Endometrium (tissue), 2 donors: ENCODE results near the gene DIS3L.
"Not testable (repeated sequence)": the region's sequence is repeated elsewhere in the genome, so short reads cannot be mapped to it uniquely, and the experiment has no call there.

Experiments used
- FAIRE-seq: peaks from 2 replicates; lab custom pipeline; 2012; peaks lifted over from hg19 to GRCh38; lab: Jason Lieb, UNC
- donor health status: control.
- donor health status: control.

The DIS3L gene

DNA sequence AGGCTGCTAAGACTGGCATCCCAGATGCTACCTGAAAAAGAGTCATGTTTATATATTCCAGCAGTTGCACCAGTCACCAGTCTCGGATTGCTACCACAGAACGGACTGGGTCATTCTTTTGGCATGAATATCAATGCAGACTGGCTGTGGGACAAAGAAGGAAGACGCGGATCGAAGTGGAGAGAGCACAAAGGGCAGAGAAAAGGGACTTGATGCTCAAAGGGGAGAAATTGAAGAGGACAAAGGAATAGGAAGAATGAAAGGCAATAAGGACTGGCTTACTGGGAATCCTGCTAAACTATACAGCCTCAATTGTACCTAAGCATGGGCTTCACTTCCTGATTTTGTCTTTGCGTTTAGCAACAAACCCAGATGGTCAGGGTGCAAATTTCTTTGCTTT is 15.3 kb upstream of the DIS3L start:
- no peak for FAIRE-seq

DNA sequence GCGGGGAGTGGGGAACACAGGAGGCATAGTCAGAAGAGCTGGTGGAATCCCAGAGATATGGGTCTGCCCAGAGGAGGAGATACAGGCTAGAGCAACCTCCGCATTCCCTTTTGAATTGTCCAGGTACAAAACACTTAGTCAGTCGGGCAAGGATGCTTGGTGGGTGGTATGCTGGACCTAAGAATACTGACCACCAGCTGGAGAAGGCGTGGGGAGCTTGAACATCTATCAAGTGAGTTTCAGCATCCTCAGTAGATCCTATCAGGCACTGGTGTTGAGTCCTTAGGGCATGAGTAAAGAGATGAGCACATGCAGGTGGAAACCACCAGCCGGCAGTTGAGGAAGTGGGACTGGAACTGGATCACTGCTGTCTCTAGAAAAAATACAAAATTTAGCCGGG is 14.7 kb upstream of the DIS3L start:
- no peak for FAIRE-seq

DNA sequence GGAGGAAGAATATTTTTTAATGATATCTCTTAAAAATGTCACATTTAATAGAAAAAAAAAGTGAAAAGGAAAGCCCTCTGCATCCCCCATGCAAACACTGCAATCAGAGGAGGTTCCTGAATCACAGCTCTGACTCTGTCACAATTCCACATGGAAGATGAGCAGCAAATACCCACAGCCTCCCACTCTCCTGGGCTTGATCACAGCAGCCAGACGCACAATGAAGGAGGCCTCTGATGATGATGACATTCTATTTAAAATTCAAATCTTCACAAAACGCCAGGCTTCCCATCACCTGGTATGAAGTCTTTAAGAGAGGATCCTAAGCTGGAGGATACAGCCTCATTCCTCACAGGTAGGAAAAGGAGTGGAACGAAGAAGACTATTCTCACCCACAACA is 9.1 kb upstream of the DIS3L start:
- no peak for FAIRE-seq

DNA sequence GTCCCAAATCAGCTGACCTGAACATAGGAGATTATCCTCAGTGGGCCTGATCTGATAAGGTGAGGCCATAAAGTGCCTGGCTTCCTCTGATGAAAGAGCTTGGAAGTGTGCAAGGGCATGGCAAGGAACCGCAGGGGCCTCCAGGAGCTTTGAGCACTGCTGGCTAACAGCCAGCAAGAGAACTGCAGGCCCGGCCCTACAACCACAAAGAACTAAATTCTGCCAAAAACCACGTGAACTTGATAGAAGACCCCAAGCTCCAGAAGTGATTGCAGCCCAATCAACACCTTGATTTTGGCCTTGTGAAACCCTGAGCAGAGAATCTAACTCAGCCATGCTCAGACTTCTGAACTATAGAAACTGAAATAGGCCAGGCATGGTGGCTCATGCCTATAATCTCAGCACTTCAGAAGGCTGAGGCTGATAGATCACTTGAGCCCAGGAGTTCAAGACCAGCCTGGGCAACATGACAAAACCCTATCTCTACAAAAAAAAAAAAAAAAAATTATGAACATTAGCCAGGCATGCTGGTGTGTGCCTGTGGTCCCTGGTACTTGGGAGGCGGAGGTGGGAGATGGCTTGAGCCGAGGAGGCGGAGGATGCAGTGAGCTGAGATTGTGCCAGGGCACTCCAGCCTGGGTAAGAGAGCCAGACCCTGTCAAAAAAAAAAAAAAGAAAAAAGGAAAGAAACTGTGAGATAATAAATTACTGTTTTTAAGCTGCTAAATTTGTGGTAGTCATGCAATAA is 7.7 kb upstream of the DIS3L start:
- FAIRE-seq: no peak

DNA sequence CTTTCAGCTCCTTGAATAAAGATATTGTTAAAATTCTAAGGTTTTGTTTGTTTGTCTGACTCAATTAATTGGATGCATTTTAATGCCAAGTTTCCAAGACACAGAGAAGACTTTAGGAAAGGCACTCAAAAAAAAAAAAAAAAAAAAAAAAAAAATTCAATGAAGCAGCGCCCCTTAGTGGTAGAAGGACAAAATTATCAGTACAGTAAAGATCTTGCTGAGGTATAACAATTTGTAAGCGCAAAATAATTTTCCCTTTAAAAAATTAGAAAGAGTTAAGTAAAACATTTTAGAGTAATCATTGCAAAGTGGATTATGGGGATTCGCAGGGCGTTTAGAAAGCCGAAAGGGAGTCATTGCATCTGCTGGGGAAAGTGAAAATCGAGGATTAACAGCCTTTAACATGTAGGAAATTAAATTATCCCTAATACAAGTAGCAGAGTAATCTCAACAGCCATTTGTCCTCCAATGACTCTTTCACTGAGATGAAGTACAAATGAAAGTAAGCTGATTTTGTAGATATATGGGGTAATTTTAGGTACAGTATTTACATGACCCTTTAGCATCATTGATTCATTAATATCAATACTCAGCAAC is 5.8 kb upstream of the DIS3L start:
- peak; percentile 98 for FAIRE-seq

DNA sequence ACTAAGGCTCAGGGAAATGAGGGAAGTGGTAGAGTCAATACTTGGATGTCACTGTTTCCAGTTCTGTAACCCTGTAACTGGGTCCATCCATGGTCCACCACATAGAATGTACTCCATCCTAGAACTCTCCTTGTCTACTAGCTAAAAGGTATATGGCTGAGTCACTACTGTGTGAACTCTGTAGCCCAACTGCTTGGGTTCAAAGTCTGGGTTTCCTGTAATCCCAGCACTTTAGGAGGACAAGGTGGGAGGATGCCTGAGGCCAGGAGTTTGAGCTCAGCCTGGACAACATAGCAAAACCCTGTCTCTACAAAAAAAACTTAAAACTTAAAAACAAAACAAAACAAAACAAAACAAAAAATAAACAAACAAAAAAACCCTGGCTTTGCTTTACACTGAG is 5.3 kb upstream of the DIS3L start:
- FAIRE-seq: no peak

DNA sequence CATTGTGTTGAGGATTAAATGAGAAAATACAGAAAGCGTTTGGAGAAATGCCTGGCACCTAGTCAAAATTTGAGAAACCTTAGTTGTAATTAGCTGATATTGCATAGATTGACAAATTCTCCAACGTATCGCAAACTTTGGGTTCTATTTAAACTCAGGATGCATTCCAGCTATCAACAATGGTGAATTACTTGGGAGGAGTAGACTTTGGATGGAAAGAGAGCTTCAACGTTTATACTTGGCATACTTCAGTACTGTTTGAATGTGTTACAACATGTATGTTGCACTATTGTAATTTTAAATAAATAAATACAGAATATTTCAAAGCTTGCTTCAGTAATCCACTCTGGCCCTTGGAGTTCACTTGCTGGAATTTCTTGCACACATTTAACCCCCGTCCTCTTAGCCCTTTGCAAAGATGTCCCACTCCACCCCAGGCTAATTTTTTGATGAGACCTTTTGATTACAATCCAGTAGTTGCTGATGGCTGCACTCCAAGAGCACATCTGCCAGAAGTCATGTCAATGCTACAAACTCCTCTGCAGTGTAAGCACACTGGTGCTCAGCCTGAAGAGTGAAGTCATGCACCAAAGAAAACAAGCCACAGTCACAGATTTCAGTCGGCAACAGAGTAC is 4.7 kb upstream of the DIS3L start:
- no peak for FAIRE-seq

DNA sequence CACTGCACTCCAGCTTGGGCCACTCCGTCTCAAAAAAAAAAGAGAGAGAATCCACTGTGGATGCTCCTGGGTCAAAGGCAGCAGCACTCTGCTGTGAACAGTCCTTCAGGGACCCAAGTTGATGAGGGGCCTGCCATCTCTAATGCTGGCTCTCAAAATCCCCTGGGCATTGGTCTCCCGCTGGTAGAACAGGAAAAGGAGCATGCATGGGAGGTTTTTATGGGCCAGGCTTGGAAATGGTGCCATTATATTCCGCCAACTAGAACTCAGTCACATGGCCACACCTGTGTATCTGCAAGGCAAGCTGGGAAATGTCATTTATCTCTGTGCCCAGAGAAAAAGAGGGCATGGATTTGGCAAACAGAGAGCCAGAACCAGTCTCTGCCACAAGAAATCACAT is 3.4 kb upstream of the DIS3L start:
- no peak for FAIRE-seq

DNA sequence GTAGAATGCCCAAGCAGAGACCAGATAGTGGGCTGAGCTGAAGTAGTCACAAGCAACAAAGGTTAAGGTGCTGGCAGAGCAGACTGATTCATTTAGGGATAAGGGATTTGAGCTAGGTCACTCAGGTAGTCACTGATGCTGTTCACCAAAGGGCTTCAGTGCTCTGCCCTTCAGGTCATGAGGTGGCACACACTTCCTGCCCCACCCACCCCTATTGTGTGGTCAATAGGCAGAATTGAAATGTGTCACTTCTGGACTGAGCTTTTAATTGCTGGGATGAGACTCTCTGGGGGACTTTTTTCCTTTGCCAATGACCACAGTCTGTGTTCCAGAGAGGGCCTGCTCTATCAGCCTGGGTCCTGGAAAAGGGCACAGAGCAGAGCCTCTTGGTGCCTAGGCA is 2.9 kb upstream of the DIS3L start:
- FAIRE-seq: no peak

DNA sequence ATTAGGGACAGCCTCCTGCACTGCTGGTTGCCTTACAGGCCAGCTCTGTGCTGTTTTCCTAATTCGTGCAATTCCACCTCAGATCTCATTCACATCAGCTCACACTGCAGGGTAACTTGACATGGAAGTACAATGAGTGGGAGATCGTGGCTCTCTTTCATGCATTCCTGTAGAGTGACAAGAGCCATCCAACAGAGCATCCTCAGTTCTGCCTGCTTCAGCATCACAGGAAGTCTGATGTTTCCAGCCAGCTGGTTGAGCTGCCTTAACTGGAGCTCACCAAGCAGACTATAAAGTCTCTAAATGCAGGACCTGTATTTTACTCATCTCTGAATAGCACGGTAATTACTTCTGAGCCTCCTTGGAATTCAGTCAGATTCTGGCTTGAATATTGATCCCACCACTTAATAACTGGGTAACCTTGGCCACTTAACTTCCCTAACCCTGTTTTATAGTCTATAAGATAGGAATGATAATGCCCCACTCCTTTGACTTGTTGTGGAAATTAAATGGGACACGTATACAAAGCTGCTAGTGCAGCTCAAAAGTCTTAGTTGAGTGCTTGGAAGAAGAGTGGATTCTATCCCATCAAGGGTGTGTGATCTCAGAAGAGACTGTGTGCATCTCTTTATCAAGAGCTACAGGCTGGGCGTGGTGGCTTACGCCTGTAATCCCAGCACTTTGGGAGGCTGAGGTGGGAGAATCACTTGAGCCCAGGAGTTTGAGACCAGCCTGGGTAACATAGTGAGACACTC is 1.4 kb upstream of the DIS3L start:
- FAIRE-seq: no peak

DNA sequence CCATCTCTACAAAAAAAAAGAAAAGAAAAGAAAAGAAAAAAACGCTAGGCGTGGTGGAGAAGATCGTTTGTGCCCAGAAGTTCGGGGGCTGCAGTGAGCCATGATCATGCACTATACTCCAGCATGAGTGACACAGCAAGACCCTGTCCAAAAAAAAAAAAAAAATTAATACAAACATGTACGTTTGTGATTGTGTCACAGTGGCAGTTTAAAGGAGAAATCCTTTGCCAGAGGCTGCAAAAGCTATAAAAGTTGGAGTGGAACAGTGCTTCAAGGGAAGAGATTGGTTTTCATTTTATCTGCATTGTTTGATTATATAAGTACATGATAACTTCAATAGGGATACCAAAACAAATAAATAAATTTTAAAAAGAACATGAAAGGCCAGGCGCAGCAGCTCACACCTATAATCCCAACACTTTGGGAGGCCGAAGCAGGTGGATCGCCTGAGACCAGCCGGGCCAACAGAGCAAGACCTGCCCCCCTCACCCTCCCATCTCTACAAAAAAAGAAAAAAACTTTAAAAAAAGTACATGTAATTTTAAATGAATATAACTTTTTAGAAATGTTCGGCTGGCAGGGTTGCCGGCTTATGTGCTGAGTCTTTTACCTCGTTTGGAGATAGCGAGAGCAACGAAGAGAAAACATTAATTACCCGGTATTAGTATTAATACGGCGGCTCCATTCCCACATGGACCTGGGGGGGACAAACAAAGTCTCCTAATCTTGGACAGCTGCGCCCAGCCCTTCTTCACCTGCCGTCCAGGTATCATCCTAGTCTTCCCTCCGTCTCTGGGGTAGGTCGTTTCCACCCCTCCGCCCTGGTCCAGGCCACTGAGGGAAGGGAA is 573 bp upstream of the DIS3L start:
- FAIRE-seq: no peak

DNA sequence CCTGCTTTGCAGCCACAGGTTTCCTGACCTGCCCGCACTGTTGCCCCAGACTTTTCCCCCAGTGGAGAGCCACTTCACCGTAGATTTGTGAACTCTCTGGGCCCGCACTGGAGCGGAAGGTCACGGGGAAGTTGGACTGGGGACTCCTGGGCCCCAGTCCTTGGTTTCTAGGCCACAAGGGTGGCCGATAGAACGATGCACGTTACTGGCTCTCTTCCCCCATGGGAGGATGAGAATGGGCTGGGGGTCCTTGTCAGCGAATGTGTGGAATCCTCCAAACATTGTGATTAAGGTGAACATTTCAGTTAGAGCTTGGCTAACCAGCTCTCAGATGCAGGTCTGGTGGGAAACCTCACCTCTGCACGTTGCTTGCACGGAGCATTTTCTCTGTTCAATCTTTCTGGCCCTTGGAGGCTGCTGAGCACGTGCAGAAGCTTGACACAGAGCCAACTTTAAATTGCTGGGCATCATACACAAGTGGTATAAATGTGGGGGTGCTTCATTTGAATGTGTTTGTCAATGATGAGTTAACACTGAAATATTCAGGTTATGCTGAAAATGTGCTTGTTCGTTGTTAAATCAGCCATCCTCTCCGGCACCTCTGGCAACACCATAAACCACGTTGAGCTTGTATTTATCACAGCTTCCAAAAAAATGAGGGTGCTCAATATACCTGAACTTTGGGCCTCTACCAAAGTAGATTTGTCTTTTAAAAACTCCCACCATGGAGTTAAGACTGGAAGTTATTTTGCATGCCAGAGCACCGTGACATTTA is 976 bp downstream of the DIS3L start:
- FAIRE-seq: no peak

DNA sequence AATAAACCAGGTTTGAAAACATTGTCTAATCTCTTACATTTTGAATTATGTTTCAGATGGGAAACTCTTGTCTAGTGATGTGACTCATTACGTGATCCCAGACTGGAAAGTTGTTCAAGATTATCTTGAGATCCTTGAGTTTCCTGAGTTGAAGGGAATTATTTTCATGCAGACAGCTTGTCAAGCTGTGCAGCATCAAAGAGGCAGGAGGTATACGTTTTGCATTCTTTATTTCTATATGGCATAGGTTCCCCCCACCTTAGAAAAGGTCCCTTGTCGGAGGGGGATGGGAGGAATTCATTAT is 1.5 kb downstream of the DIS3L start:
- no peak for FAIRE-seq

DNA sequence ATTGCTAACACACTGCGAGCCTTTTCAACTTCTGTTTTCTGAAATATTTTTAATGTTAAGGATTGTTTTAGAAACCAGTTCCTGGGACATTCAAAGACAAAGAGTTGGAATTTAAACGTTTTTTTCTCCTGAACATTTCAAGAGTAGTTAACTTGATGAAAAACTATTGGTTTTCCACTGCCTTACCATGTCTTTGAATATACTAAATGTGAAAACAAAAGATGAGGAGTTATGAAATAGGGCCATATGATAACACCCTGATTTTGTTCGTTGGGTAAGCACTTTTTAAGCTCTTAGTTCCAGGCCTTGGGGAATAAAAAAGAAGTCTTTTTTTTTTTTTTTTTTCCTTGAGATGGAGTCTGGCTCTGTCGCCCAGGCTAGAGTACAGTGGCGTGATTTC is 2.8 kb downstream of the DIS3L start:
- FAIRE-seq: no peak

DNA sequence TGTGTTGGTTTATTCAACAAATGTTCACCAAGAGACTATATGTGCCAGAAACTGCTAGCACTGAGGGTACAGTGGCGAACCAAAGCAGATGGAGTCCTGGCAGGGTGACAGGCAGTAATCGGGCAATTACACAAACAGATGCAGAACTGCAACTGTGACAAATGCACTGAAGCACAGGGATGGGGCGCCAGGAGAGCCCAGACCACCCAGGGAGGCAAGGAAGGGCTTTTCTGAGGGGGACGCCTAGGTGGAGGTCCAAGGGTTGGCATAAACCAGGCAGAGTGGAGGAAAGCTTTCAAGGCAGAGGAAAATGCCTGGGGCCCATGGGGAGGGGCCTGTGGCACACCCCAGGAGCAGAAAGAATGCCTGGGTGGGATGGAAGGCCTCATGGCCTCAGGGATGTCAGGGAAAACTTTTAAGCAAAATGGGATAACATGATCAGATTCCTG is 5.5 kb downstream of the DIS3L start:
- FAIRE-seq: no peak

DNA sequence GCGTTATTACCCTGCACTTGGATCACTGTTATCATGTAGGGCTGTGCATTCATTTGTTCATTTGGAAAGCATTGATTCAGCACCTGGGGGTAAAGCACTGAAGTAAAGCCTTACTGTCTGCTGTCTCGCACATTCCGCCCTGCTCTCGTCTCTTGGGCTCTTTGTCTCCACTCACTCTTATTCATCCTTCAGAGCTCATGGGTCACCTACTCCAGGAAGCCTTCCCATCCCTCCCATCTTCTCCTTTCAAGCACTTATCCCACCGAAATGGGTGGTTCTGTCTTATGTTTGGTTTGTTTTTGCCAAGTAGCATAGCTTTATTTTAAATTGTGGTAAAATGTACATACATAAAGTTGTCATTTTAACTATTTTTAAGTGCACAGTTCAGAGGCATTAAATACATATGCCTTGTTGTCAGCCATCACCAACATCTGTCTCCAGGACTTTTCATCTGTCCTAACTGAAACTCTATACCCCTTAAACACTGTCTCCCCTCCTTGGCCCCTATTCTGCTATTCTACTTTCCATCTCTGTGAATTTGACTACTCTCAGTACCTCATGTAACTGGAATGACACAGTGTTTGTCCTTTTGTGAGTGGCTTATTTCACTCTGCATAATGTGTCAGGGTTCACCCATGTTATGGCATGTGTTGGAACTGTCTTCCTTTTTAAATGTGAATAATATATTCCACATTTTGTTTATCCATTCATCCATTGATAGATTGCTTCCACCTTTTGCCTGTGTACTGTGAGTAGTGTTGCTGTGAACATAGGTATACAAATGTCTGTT is 9.3 kb downstream of the DIS3L start:
- FAIRE-seq: no peak

DNA sequence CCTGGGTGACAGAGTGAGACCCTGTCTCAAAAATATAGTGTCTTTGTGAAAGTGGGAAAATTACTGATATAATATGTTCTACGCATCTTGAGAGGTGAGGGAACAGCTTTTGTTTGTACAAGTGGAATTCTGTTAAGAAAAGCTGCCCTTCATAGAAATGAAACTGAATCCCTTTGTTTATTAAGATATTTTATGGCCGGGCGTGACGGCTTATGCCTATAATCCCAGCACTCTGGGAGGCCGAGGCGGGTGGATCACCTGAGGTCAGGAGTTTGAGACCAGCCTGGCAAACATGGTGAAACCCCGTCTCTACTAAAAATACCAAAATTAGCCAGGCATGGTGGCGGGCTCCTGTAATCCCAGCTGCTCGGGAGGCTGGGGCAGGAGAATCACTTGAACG is 11.1 kb downstream of the DIS3L start:
- FAIRE-seq: not testable (repeated sequence)

DNA sequence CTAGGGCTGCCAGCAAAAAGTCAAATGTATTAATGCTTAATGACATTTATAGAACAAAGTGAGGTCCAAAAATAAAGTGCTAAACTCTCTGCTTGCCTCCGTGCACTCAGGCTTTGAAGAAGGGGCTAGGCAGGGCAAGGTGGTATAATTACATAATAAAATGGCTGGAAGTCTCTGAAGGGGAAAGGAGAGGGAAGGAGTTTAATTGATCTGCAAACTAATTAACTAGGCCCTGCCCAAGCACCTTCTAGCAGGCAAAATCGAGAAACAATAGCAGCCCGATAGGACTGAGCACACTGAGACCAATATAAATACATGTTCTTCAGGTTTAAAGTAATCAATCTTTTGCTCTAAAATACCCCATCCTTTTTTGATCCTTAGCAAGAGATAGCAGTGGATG is 13.0 kb downstream of the DIS3L start:
- FAIRE-seq: no peak

DNA sequence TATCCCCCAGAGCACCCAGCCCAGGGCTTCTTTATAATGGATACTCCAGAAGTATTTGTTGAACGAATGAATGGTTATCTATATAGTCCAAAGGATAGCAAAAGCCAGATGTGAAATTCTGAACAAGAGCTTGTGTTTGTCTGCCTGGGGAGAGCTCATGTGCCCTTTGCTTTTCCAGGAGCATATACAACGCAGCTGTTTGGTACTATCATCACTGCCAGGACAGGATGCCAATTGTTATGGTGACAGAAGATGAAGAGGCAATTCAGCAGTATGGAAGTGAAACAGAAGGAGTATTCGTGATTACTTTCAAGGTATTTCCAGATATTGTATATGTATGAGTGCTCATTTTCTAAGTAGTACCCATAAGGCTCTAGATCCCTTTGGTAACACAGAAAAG is 15.2 kb downstream of the DIS3L start:
- no peak for FAIRE-seq

DNA sequence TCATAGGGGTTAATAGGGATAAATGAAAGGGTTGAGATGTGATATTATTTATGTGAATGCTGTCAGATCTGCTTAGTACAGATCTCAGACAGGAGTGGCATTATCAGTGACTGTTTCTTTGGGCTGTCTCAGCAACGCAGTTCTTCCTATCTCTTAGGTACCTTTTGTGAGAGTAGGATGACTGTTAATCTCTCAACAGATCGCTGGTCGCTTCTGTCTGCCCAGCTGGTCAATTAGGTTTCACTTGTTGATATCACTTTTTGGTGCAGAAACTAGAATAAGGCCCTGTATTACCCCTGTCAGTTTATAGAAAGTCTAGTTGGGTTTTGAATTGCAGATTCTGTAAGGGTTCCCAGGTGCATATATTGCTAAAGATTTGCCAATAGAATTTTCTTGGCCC is 16.5 kb downstream of the DIS3L start:
- no peak for FAIRE-seq

DNA sequence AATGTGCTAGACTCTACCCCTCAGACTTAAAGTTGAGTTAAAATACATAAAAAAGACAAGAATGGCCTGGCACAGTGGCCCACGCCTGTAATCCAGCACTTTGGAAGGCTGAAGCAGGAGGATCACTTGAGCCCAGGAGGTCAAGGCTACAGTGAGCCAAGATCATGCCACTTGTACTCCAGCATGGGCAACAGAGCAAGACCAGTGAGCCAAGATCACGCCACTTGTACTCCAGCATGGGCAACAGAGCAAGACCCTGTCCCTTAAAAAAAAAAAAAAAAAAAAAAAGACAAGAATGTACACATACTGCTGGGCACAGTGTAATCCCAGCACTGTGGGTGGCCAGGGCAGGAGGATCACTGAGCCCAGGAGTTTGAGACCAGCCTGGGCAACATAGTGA is 17.4 kb downstream of the DIS3L start:
- FAIRE-seq: no peak
